Activated naive CD8-positive, alpha-beta T cell (primary cell): ENCODE results near the gene CKB.

Experiments
- H3K27ac Mint-ChIP-seq: one replicate; pipeline ENCODE4 v1.8.0; 2021; ENCODE audit warnings: mixed read lengths
- H3K27me3 Mint-ChIP-seq: one replicate; pipeline ENCODE4 v1.8.0; 2021; ENCODE audit warnings: mixed read lengths
- H3K36me3 Mint-ChIP-seq: one replicate; pipeline ENCODE4 v1.8.0; 2021; ENCODE audit warnings: mixed read lengths
- H3K4me1 Mint-ChIP-seq: one replicate; pipeline ENCODE4 v1.8.0; 2021; ENCODE audit warnings: low read depth, mixed read lengths
- H3K4me3 Mint-ChIP-seq: one replicate; pipeline ENCODE4 v1.8.0; 2021; ENCODE audit warnings: mild to moderate bottlenecking, mixed read lengths
- H3K9me3 Mint-ChIP-seq: one replicate; pipeline ENCODE4 v1.8.0; 2021; ENCODE audit warnings: low read depth, mixed read lengths

The CKB gene

GRCh38 chr14:103483600-103483999, 39.0 kb downstream of the CKB start:
- Mint-ChIP-seq H3K27me3 (no peaks in the 10 kb centered on the region), H3K27ac (no peak overlapping the region), H3K4me3 (no peak overlapping the region), H3K9me3 (no peaks in the 10 kb centered on the region), H3K4me1 (peaks cover 18% of the 10 kb centered on the region), H3K36me3 (peaks cover 12% of the 10 kb centered on the region)

- Mint-ChIP-seq H3K27ac (peak overlapping the region; percentile 75), H3K36me3 (peaks cover 9% of the 10 kb centered on the region), H3K4me1 (peaks cover 18% of the 10 kb centered on the region), H3K9me3 (no peaks in the 10 kb centered on the region), H3K27me3 (no peaks in the 10 kb centered on the region), H3K4me3 (no peak overlapping the region)
Observed at GRCh38 chr14:103480595-103480994, 42.0 kb downstream of the CKB start.

DNA sequence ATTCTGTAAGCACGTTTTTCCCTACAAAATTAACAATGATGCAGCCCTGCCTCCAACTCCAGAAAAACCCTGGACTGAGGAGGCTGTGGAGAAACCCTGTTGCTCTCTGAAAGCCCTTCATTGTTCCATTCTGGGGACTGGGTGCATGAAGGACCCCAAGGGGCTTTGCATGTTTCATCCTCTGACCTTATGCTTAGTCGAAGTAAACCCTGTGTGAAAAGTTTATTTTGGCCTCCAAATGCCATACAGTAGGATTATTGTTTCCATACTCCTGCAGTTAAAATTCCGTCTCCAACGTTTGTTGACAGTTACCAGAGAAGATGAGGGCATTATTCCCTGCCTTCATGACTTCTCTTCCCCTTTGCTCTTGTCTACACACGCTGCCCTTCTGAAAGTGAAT, 46.0 kb downstream of the CKB start:
- H3K9me3 Mint-ChIP-seq = no peaks in the 10 kb centered on the region
- no peak overlapping the region for H3K27ac Mint-ChIP-seq
- H3K27me3 Mint-ChIP-seq = no peaks in the 10 kb centered on the region
- no peak overlapping the region for H3K4me3 Mint-ChIP-seq
- peaks cover 18% of the 10 kb centered on the region for H3K4me1 Mint-ChIP-seq
- peaks cover 14% of the 10 kb centered on the region for H3K36me3 Mint-ChIP-seq

DNA sequence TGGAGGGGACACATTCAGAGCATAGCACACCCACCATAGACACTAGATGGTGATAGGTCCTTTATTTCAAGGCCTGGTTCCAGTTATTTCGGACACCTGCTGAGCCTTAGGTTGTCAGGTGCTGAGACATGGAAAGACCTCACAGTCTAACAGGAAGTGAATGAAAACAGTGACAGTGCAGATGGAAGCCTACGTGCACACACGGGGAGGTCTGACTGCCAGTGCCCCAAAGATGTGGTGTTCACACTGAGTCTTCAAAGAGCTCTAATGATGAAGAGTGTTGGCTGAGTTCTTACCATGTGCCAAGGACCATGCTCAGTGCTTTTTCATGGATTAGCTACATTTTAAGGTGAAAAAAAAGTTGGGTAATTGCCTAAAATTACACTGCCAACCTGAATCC, 46.6 kb downstream of the CKB start:
- H3K36me3 Mint-ChIP-seq = peaks cover 12% of the 10 kb centered on the region
- H3K9me3 Mint-ChIP-seq = no peaks in the 10 kb centered on the region
- no peaks in the 10 kb centered on the region for H3K27me3 Mint-ChIP-seq
- H3K4me3 Mint-ChIP-seq = no peak overlapping the region
- peak overlapping the region; percentile 46 for H3K27ac Mint-ChIP-seq
- peaks cover 15% of the 10 kb centered on the region for H3K4me1 Mint-ChIP-seq

GRCh38 chr14:103474893-103475292, 47.7 kb downstream of the CKB start:
- Mint-ChIP-seq H3K27ac (no peak overlapping the region), H3K4me1 (peaks cover 3% of the 10 kb centered on the region), H3K4me3 (no peak overlapping the region), H3K9me3 (no peaks in the 10 kb centered on the region), H3K36me3 (peaks cover 7% of the 10 kb centered on the region), H3K27me3 (no peaks in the 10 kb centered on the region)

- no peaks in the 10 kb centered on the region for H3K27me3 Mint-ChIP-seq
- H3K4me1 Mint-ChIP-seq = no peaks in the 10 kb centered on the region
- peaks cover 8% of the 10 kb centered on the region for H3K36me3 Mint-ChIP-seq
- no peaks in the 10 kb centered on the region for H3K9me3 Mint-ChIP-seq
- no peak overlapping the region for H3K27ac Mint-ChIP-seq
- no peak overlapping the region for H3K4me3 Mint-ChIP-seq
Observed at GRCh38 chr14:103472939-103473338, 49.7 kb downstream of the CKB start.
